IMR-90 (cell line): Measurements from ENCODE around the gene DCAF6. TPM values are rescaled to one million over a fixed set of nuclear protein-coding genes. Genes with fewer than 3 reads are reported as not detected.

Experiments used
- ATAC-seq: fragments of 200-7000 bp; cut with Tn5 transposase; 2 replicates; pipeline ENCODE4 v1.9.1; 2020; ENCODE audit warnings: low read depth, mild to moderate bottlenecking, moderate library complexity
- BruUV-seq: library from RNA; stranded (reverse); fragments of 400-500 nt; replicated peaks from 2 replicates; lab custom pipeline; 2021; lab: Mats Ljungman, UMichigan
- CTCF ChIA-PET: fragments of 300-600 bp; formaldehyde crosslinking; extraction: SDS; loops from one replicate; lab custom pipeline; 2021; ENCODE audit warnings: antibody characterized with exemption; lab: Yijun Ruan, JAX
- POLR2A ChIA-PET: fragments of 300-600 bp; sonication (Branson Sonifier 250); formaldehyde crosslinking; loops from one replicate; lab custom pipeline; 2022; ENCODE audit warnings: antibody characterized with exemption; ENCODE audit not compliant: unreplicated experiment; lab: Charles Lee
- DNase-seq: peaks from one replicate; pipeline ENCODE4 v3.0.0; 2013
- H2AFZ ChIP-seq: replicated peaks from 2 replicates; pipeline ENCODE3; 2013; ENCODE audit warnings: low read length, mild to moderate bottlenecking; ENCODE audit not compliant: poor library complexity
- H2AK5ac ChIP-seq: 2 replicates; pipeline ENCODE4 v1.6.1; 2013; ENCODE audit warnings: low read depth, low read length, inconsistent platforms
- H2AK9ac ChIP-seq: replicated peaks from 2 replicates; pipeline ENCODE3; 2013; ENCODE audit warnings: mild to moderate bottlenecking, low read depth, low read length, moderate library complexity; ENCODE audit not compliant: poor library complexity
- H2BK120ac ChIP-seq: 2 replicates; pipeline ENCODE4 v1.6.1; 2013; ENCODE audit warnings: low read depth, low read length, inconsistent platforms
- H2BK15ac ChIP-seq: 3 replicates; pipeline ENCODE4 v1.6.1; 2013; ENCODE audit warnings: low read depth, low read length, inconsistent platforms
- H2BK20ac ChIP-seq: 2 replicates; pipeline ENCODE4 v1.6.1; 2013; ENCODE audit warnings: low read depth, mild to moderate bottlenecking, inconsistent platforms, low read length, moderate library complexity
- H2BK5ac ChIP-seq: 2 replicates; pipeline ENCODE4 v1.6.1; 2013; ENCODE audit warnings: mild to moderate bottlenecking, low read depth, low read length, inconsistent platforms; ENCODE audit not compliant: poor library complexity, severe bottlenecking
- H3K14ac ChIP-seq: replicated peaks from 2 replicates; pipeline ENCODE4 v1.6.1; 2013; ENCODE audit warnings: low read depth, low read length, inconsistent platforms
- H3K18ac ChIP-seq: 2 replicates; pipeline ENCODE4 v1.6.1; 2013; ENCODE audit warnings: low read depth, low read length, control low read depth
- H3K23ac ChIP-seq: 2 replicates; pipeline ENCODE4 v1.6.1; 2013; ENCODE audit warnings: low read depth, low read length, inconsistent platforms
- H3K27ac ChIP-seq: 2 replicates; pipeline ENCODE4 v1.5.1; 2013; ENCODE audit warnings: mild to moderate bottlenecking, control low read depth, low read length; ENCODE audit not compliant: insufficient read depth
- H3K27me3 ChIP-seq: 2 replicates; pipeline ENCODE4 v1.6.1; 2013; ENCODE audit warnings: low read length; ENCODE audit not compliant: control insufficient read depth, insufficient read depth
- H3K36me3 ChIP-seq: 2 replicates; pipeline ENCODE4 v1.6.1; 2013; ENCODE audit warnings: low read length, mixed read lengths; ENCODE audit not compliant: control insufficient read depth, insufficient read depth
- H3K4ac ChIP-seq: 2 replicates; pipeline ENCODE4 v1.6.1; 2013; ENCODE audit warnings: low read depth, low read length, inconsistent platforms
- H3K4me1 ChIP-seq: 2 replicates; pipeline ENCODE4 v1.6.1; 2013; ENCODE audit warnings: low read length, mixed read lengths; ENCODE audit not compliant: control insufficient read depth, insufficient read depth
- H3K4me2 ChIP-seq: 2 replicates; pipeline ENCODE4 v1.6.1; 2013; ENCODE audit warnings: low read depth, mild to moderate bottlenecking, control low read depth, low read length, moderate library complexity
- H3K4me3 ChIP-seq: 2 replicates; pipeline ENCODE4 v1.5.1; 2013; ENCODE audit warnings: low read depth, mild to moderate bottlenecking, control low read depth, low read length, moderate library complexity; ENCODE audit not compliant: insufficient read depth
- H3K56ac ChIP-seq: 2 replicates; pipeline ENCODE4 v1.6.1; 2013; ENCODE audit warnings: low read length, inconsistent platforms; ENCODE audit not compliant: insufficient read depth; ENCODE audit errors: extremely low read depth
- H3K79me1 ChIP-seq, 2 experiments: 2 replicates each; pipeline ENCODE4 v1.6.1; 2013; ENCODE audit warnings: low read length in 2 of 2, inconsistent platforms in 1 of 2, low read depth in 1 of 2
- H3K9ac ChIP-seq: 2 replicates; pipeline ENCODE4 v1.6.1; 2013; ENCODE audit warnings: low read depth, low read length, control low read depth
- H3K9me1 ChIP-seq: 2 replicates; pipeline ENCODE4 v1.6.1; 2013; ENCODE audit warnings: low read length, inconsistent platforms; ENCODE audit not compliant: insufficient read depth
- H3K9me3 ChIP-seq: 2 replicates; pipeline ENCODE4 v1.6.1; 2013; ENCODE audit warnings: low read length; ENCODE audit not compliant: control insufficient read depth, insufficient read depth
- H4K20me1 ChIP-seq: 2 replicates; pipeline ENCODE4 v1.6.1; 2013; ENCODE audit warnings: low read length, inconsistent platforms; ENCODE audit not compliant: insufficient read depth
- H4K5ac ChIP-seq: 2 replicates; pipeline ENCODE4 v1.6.1; 2013; ENCODE audit warnings: mild to moderate bottlenecking, low read depth, low read length, control low read depth
- H4K8ac ChIP-seq, 2 experiments: 2 replicates each; pipeline ENCODE4 v1.6.1; 2013; ENCODE audit warnings: low read depth in 2 of 2, low read length in 2 of 2, control low read depth in 1 of 2, inconsistent platforms in 1 of 2
- H4K91ac ChIP-seq: 2 replicates; pipeline ENCODE4 v1.6.1; 2013; ENCODE audit warnings: low read depth, low read length, inconsistent platforms; ENCODE audit not compliant: insufficient read depth
- CEBPB ChIP-seq: IDR thresholded peaks from 2 replicates; pipeline ENCODE4 v1.6.1; 2012; ENCODE audit warnings: low read depth, low read length, improper control_type of control experiment
- CHD1 ChIP-seq: IDR thresholded peaks from 2 replicates; pipeline ENCODE4 v1.6.1; 2012; ENCODE audit warnings: low read depth, low read length, improper control_type of control experiment
- MAFK ChIP-seq: IDR thresholded peaks from 2 replicates; pipeline ENCODE4 v1.6.1; 2012; ENCODE audit warnings: low read depth, low read length, improper control_type of control experiment
- NFE2L2 ChIP-seq: fragments of 150-350 bp; IDR thresholded peaks from 2 replicates; pipeline ENCODE4 v1.6.1; 2016; ENCODE audit warnings: low read depth, mild to moderate bottlenecking, low read length
- POLR2A ChIP-seq: IDR thresholded peaks from 2 replicates; pipeline ENCODE4 v1.6.1; 2012; ENCODE audit warnings: mild to moderate bottlenecking, low read depth, low read length
- RCOR1 ChIP-seq: IDR thresholded peaks from 2 replicates; pipeline ENCODE4 v1.6.1; 2012; ENCODE audit warnings: mild to moderate bottlenecking, low read length, improper control_type of control experiment; ENCODE audit not compliant: insufficient replicate concordance
- RFX5 ChIP-seq: IDR thresholded peaks from 2 replicates; pipeline ENCODE4 v1.8.0; 2012; ENCODE audit warnings: low read depth, mild to moderate bottlenecking, low read length, moderate library complexity
- SMC3 ChIP-seq: fragments of 150-350 bp; IDR thresholded peaks from 2 replicates; pipeline ENCODE4 v1.6.1; 2016; ENCODE audit warnings: low read depth, mild to moderate bottlenecking, antibody characterized with exemption, low read length, moderate library complexity
- WGBS, 2 experiments: methylation state at CpG; one replicate each; pipeline versions ENCODE4 v1.1.5 to v1.1.7; 2013; ENCODE audit warnings: missing lambda C conversion rate in 2 of 2; ENCODE audit not compliant: insufficient read length in 1 of 2; ENCODE audit errors: extremely low coverage in 2 of 2; 5-methylcytosine and 5-hydroxymethylcytosine counted together
- dilution Hi-C: fragments of 300-500 bp; cut with HindIII; formaldehyde crosslinking; loops from one replicate; pipeline ENCODE4 v1.14.3; 2018; ENCODE audit warnings: low sequenced_read_pairs; ENCODE audit not compliant: unreplicated experiment
- in situ Hi-C: fragments of 300-500 bp; cut with MboI; formaldehyde crosslinking; loops from 3 replicates; pipeline ENCODE4 v1.14.3; 2019; ENCODE audit warnings: low sequenced_read_pairs, inconsistent platforms, mixed read lengths
- intact Hi-C: fragments of 100-400 bp; cut with micrococcal nuclease; formaldehyde crosslinking; loops from 2 replicates; pipeline ENCODE4 v1.10.0; 2022
- polyA plus RNA-seq, 3 experiments: library from polyadenylated mRNA; depleted of rRNA; stranded (reverse); fragments of >200 nt; gene quantifications; 2 replicates each; pipeline ENCODE4 v1.2.3, GENCODE V29; 2012; ENCODE audit warnings: low replicate concordance in 1 of 3
- total RNA-seq: library from RNA; depleted of rRNA; stranded (reverse); fragments of >200 nt; gene quantifications from 2 replicates; pipeline ENCODE4 v1.2.3, GENCODE V29; 2012
- TF ChIP-seq, protein P1 (sequence below): fragments of 150-350 bp; IDR thresholded peaks from 2 replicates; pipeline ENCODE4 v1.6.1; 2017; ENCODE audit warnings: mild to moderate bottlenecking, antibody characterized with exemption, low read length, low read depth
- TF ChIP-seq, protein P2 (sequence below): fragments of 150-350 bp; IDR thresholded peaks from 2 replicates; pipeline ENCODE4 v1.6.1; 2016; ENCODE audit warnings: low read depth, mild to moderate bottlenecking, low read length, moderate library complexity, borderline replicate concordance

The DCAF6 gene
- total and polyA plus RNA-seq, 2 of the 4 experiments (the other 2 are of a cell fraction): 60.4 to 88.7 TPM

DNA sequence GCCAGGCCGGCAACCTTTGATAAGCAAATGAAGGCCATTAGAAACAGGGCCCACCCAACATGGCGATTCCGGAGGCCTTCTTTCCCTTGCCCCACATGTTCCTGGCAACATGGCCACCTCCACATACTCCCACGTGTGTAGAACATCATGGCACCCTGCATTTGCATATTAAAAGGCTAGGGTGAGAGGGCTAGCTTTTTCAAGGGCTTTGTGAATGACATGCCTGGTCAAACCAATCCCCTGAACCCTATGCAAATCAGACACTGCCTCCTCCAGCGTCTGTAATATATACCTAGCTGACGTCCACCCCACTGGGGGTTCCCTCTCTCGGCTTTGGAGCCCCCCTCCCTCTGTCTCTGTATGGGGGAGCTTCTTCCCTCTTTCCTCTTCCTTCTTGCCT, 24.2 kb upstream of the DCAF6 start:
- no peak for ATAC-seq
- intact Hi-C loops (no loop called here), dilution Hi-C loops (no loop called here), in situ Hi-C loops (no loop called here)
- POLR2A ChIA-PET: no interaction called here
- Histone ChIP-seq H2BK5ac (no peak overlapping the region), H3K27ac (no peak overlapping the region), H3K27me3 (no peaks in the 10 kb centered on the region), H3K9me1 (0 out of 2 replicates have a peak, but pooled peaks cover 3% of the 10 kb centered on the region), H2BK15ac (no peak overlapping the region), H4K8ac (no peak overlapping the region), H2BK120ac (no peak overlapping the region), H3K4me1 (no peaks in the 10 kb centered on the region; the same call in 1 of the 2 replicates), H3K79me1 (no peaks in the 10 kb centered on the region), H2AFZ (no peak overlapping the region), H3K14ac (no peak overlapping the region), H3K4ac (no peak overlapping the region), H3K9ac (no peak overlapping the region), H3K9me3 (peaks cover 4% of the 10 kb centered on the region; the same call in 1 of the 2 replicates), H2BK20ac (no peak overlapping the region), H3K23ac (no peak overlapping the region), H2AK5ac (no peak overlapping the region), H3K4me3 (no peak overlapping the region), H3K36me3 (peaks cover 7% of the 10 kb centered on the region), H4K20me1 (no peaks in the 10 kb centered on the region), H4K91ac (no peak overlapping the region), H3K56ac (no peak overlapping the region), H2AK9ac (no peak overlapping the region), H3K4me2 (no peak overlapping the region), H3K18ac (no peak overlapping the region), H4K5ac (no peak overlapping the region)
- TF ChIP-seq CEBPB: no peak
- TF ChIP-seq RCOR1: no peak
- TF ChIP-seq, protein P1, sequence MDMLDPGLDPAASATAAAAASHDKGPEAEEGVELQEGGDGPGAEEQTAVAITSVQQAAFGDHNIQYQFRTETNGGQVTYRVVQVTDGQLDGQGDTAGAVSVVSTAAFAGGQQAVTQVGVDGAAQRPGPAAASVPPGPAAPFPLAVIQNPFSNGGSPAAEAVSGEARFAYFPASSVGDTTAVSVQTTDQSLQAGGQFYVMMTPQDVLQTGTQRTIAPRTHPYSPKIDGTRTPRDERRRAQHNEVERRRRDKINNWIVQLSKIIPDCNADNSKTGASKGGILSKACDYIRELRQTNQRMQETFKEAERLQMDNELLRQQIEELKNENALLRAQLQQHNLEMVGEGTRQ: no peak
- TF ChIP-seq SMC3: no peak
- no peak for TF ChIP-seq MAFK
- TF ChIP-seq POLR2A: no peak
- no peak for TF ChIP-seq NFE2L2
- TF ChIP-seq RFX5: no peak
- TF ChIP-seq, protein P2, sequence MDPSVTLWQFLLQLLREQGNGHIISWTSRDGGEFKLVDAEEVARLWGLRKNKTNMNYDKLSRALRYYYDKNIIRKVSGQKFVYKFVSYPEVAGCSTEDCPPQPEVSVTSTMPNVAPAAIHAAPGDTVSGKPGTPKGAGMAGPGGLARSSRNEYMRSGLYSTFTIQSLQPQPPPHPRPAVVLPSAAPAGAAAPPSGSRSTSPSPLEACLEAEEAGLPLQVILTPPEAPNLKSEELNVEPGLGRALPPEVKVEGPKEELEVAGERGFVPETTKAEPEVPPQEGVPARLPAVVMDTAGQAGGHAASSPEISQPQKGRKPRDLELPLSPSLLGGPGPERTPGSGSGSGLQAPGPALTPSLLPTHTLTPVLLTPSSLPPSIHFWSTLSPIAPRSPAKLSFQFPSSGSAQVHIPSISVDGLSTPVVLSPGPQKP: no peak
- TF ChIP-seq CHD1: no peak
- CTCF ChIA-PET: no interaction called here
- no peak for DNase-seq
- BruUV-seq: no TSS peak
- 80% methylated on average over 1 of the region's 7 CpGs; no CpG with 5 or more reads in 1 of the 2 experiments for WGBS, 2 experiments
